HG03175 (cell line): ENCODE data around the gene ZNF777.
A peak's percentile ranks its signal among the peaks of the same experiment; 100 is the strongest.
"Not testable (repeated sequence)": the region's sequence is repeated elsewhere in the genome, so short reads cannot be mapped to it uniquely, and the experiment has no call there.

ENCODE experiments used
- ATAC-seq: cut with Tn5 transposase; IDR thresholded peaks from one replicate; pipeline ENCODE4 v1.9.1; 2021; ENCODE audit warnings: mild to moderate bottlenecking, moderate library complexity; ENCODE audit not compliant: unreplicated experiment

ZNF777 gene

DNA sequence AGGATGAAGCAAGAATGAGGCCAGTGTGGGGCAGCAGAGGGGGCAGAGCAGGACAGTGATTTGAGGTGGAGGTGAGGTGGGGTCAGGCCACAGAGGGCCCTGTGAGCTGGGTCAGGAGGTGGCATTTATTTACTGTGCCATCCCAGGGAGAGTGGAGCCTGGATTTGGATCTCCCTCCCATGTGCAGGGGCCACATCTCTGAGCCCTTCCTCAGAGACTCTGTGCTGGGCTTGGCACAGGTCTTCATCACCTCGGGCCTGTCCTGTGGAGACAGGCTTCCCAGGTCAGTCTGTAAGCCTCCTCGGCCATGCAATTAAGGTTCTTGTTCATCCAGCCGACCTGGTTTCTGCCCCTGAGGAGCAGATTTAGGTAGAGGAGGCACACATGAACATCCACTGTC, 40.9 kb downstream of the ZNF777 start:
- no peak for ATAC-seq

DNA sequence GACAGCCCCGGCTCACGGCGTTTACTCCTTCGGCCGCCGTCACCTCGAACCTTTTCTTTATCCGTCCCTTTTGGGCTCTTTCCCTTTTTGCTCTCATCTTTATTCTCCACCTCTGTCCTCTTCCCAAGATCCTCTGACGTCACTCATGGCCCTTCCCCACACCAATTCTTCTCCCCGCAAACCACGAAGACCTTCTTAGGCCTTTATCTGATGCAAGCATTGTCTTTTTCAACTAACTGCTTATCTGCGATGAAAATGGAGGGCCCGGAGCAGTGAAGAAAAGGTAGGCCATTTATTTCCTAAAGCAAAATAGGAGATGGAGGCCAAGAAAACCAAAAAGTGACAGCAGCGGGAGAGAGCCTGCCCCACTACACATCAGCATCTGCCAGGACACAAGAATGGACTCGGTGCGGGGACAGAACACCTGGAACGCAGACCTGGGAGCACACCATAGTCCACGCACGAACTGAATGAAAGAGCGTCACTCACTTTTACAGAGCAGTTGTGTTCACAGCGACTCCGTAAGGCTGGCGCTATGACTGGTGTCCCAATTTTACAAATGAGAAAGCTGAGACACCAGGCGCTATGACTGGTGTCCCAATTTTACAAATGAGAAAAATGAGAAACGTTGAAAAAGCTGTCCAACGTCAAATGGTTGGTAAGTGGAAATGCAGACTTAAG, 45.3 kb downstream of the ZNF777 start:
- no peak for ATAC-seq

- ATAC-seq: no peak
Measured at GRCh38 chr7:149414745-149415390, 46.0 kb downstream of the ZNF777 start.

- ATAC-seq: no peak
Measured at GRCh38 chr7:149414171-149414570, 46.7 kb downstream of the ZNF777 start.

DNA sequence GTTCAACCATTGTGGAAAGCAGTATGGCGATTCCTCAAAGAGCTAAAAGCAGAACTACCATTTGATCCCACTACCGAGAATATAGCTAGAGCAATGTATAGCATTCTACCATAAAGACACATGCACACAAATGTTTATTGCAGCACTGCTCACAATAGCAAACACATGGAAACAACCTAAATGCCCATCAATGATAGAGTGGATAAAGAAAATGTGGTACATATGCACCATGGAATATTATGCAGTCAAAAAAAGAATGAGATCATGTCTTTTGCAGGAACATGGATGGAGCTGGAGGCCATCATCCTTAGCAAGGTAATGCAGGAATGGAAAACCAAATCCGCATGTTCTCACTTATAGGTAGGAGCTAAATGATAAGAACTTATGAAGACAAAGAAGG, 47.8 kb downstream of the ZNF777 start:
- ATAC-seq: not testable (repeated sequence)

- peak; percentile 74 for ATAC-seq
Measured at GRCh38 chr7:149409895-149410294, 51.0 kb downstream of the ZNF777 start.

- no peak for ATAC-seq
Measured at GRCh38 chr7:149404825-149405224, 56.0 kb downstream of the ZNF777 start.

- ATAC-seq: no peak
Measured at GRCh38 chr7:149404396-149404795, 56.5 kb downstream of the ZNF777 start.

DNA sequence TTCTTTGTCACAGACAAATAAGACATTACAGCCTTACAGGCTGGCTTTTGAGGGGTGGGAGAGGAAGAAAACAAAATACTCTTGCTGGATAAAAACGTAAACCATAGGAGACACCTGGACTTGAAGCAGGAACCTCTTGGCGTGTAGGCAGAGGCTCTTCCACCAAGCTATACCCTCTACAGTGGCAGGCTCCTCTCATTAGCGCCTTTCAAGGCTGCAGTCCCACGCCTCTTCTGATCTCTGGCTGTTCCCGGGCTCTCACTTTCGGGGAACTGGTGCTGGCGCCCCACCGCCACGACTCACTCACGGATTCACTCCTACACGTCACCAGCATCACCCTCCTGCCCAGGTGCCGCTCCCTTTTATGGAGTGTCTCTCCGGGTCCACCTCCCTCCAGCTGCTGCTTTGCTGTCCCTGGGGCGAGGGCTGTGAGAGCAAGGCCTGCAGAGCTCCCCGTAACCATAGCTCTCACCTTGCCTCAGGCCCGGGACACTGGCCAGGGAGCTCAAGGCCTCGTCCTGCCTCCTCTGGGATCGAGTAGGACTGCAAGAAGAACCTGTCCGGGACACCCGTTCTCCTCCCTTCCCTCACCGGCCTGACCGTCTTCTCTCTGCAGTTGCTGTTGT, 62.6 kb downstream of the ZNF777 start:
- no peak for ATAC-seq

- ATAC-seq: no peak
Measured at GRCh38 chr7:149397470-149398043, 63.3 kb downstream of the ZNF777 start.

- ATAC-seq: not testable (repeated sequence)
Measured at GRCh38 chr7:149388550-149389335, 72.1 kb downstream of the ZNF777 start.

DNA sequence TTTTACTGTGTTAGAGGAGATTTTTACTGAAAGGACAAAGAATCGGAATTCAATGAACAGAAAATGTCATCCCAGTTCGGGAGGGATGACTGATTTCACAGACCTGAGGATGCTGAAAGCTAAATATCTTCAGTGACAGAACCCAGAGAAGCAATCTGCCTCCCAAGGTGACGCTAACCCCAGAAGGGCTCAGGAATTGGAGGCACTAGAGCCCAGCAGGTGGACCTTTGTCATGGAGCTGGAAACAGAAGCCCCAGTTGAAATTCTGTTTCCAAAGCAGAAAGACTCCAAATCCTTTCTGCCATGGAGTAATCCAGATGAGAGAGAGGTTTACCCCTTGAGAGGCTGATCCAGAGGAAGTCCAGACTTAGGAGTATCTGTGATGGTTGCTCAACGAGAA, 74.3 kb downstream of the ZNF777 start:
- ATAC-seq: not testable (repeated sequence)

DNA sequence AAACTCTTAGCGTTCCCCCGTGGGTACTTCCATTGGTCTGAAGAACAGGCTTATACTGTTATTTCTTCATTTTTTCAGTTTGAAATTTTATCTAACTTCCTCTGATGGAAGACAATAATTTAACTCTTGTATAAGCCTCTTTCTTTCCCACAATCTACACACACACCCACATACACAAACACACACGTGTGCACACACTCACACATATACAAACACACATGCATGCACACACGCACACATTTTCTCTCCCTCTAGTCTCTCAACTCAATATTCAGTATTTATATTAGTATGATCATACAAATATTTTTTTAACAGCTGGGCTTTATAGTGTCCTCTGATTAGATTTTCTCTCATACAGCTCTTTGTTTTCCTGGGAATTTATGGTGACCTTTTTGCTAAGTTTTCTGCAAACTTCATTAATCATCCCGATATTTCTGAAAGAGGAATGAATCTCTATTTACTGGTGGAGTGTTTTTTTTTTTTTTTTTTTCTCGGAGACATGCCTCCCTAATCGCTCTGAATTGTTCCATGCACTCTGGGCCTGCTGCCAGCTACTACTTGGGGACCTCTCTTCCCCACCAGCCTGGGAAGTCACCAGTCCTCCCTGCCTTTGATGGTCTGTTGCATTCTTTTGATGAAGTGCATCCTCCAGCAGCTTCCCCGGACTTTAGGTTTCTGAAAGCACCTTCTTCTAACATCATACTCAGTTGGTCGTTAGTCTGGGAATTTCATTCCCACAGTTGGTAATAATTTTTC, 75.5 kb downstream of the ZNF777 start:
- ATAC-seq: no peak
